ENCODE data around the gene HPSE2.

- TF ChIP-seq CTCF (IDR thresholded peaks at IDR 0.05; ENCODE audit: low read depth, low read length), result no peak
- no peak for TF ChIP-seq EZH2phosphoT487 (IDR thresholded peaks at IDR 0.05; ENCODE audit: low read depth)
Measured at GRCh38 chr10:99010286-99010685, 225.4 kb downstream of the HPSE2 start.
